Lung microvascular endothelial cell (primary cell): ENCODE data around the gene HOXA6. TPM values are rescaled to one million over a fixed set of nuclear protein-coding genes. Genes with fewer than 3 reads are reported as not detected.

Experiments used
- DNase-seq, 2 donors: peaks; one replicate each; pipeline versions ENCODE4 v3.0.0 to v3.0.0-alpha.2; 2010; ENCODE audit warnings: low read depth in 2 of 2
- total RNA-seq: library from RNA; depleted of rRNA; stranded (reverse); fragments of >200 nt; gene quantifications from 2 replicates; pipeline ENCODE4 v1.2.1, GENCODE V29; 2014

HOXA6 gene
- total RNA-seq, 1 donor from 2014 or later = 2.4 TPM

GRCh38 chr7:27151931-27152815, 4.6 kb upstream of the HOXA6 start, which contains the start of gene HOXA3:
Gene HOXA3, minus strand, starts transcription at chr7:27152583. Its CDS starts 41,943 bp downstream, at chr7:27110640.
- peak; percentile 41 to 90 for DNase-seq

- no peak for DNase-seq
Observed at GRCh38 chr7:27151341-27151930, 3.9 kb upstream of the HOXA6 start.

GRCh38 chr7:27150568-27151340, 3.2 kb upstream of the HOXA6 start:
- DNase-seq = peak; percentile 89 to 92

- no peak for DNase-seq
Observed at GRCh38 chr7:27149842-27150567, 2.4 kb upstream of the HOXA6 start.

- DNase-seq = no peak
Observed at GRCh38 chr7:27148756-27149641, 1.4 kb upstream of the HOXA6 start.

- no peak for DNase-seq
Observed at GRCh38 chr7:27148031-27148755, 619 bp upstream of the HOXA6 start.

- no peak for DNase-seq
Observed at GRCh38 chr7:27146491-27147198, 929 bp downstream of the HOXA6 start.

- no peak for DNase-seq
Observed at GRCh38 chr7:27145914-27146412, 1.6 kb downstream of the HOXA6 start.

GRCh38 chr7:27145165-27145913, 2.2 kb downstream of the HOXA6 start:
- DNase-seq = no peak

GRCh38 chr7:27144781-27145164, 2.8 kb downstream of the HOXA6 start:
- no peak for DNase-seq

- peak in 1 of 2 donors; percentile 48 for DNase-seq
Observed at GRCh38 chr7:27143950-27144780, 3.4 kb downstream of the HOXA6 start.

- peak; percentile 93 to 99 for DNase-seq
Observed at GRCh38 chr7:27143023-27143949, 4.3 kb downstream of the HOXA6 start, which contains the start of gene HOXA5. Gene HOXA5, minus strand, starts transcription at chr7:27143681. Its CDS starts 74 bp downstream, at chr7:27143607.

- peak in 1 of 2 donors; percentile 31 for DNase-seq
Observed at GRCh38 chr7:27142580-27143022, 5.0 kb downstream of the HOXA6 start.

GRCh38 chr7:27141923-27142579, 5.5 kb downstream of the HOXA6 start:
- DNase-seq = peak; percentile 81
